Left forelimb (tissue), 1 donor: ENCODE measurements around the gene NRXN2.
"Not testable (repeated sequence)": the region's sequence is repeated elsewhere in the genome, so short reads cannot be mapped to it uniquely, and the experiment has no call there.

ENCODE experiments used
- DNase-seq: peaks from one replicate; pipeline ENCODE4 v3.0.0-alpha.2; 2018; ENCODE audit warnings: low spot score

NRXN2 gene

GRCh38 chr11:64605244-64605560, 117.8 kb downstream of the NRXN2 start:
- no peak for DNase-seq

GRCh38 chr11:64604458-64605243, 118.3 kb downstream of the NRXN2 start:
- no peak for DNase-seq

GRCh38 chr11:64603411-64604110, 119.4 kb downstream of the NRXN2 start:
- no peak for DNase-seq

GRCh38 chr11:64602466-64603070, 120.4 kb downstream of the NRXN2 start:
- DNase-seq, result no peak

- DNase-seq, result no peak
Observed at GRCh38 chr11:64601605-64602465, 121.2 kb downstream of the NRXN2 start.

- no peak for DNase-seq
Observed at GRCh38 chr11:64600281-64600992, 122.6 kb downstream of the NRXN2 start.

- DNase-seq, result no peak
Observed at GRCh38 chr11:64599698-64600211, 123.2 kb downstream of the NRXN2 start.

GRCh38 chr11:64598797-64599697, 124.0 kb downstream of the NRXN2 start:
- no peak for DNase-seq

- no peak for DNase-seq
Observed at GRCh38 chr11:64598106-64598796, 124.7 kb downstream of the NRXN2 start.

- DNase-seq, result no peak
Observed at GRCh38 chr11:64597671-64598101, 125.3 kb downstream of the NRXN2 start.

GRCh38 chr11:64595922-64596321, 127.1 kb downstream of the NRXN2 start:
- not testable (repeated sequence) for DNase-seq

- DNase-seq, result no peak
Observed at GRCh38 chr11:64594159-64594939, 128.6 kb downstream of the NRXN2 start.

GRCh38 chr11:64593156-64594105, 129.6 kb downstream of the NRXN2 start:
- no peak for DNase-seq

- no peak for DNase-seq
Observed at GRCh38 chr11:64592656-64593055, 130.3 kb downstream of the NRXN2 start.

- DNase-seq, result no peak
Observed at GRCh38 chr11:64592234-64592615, 130.8 kb downstream of the NRXN2 start.

GRCh38 chr11:64591257-64592233, 131.5 kb downstream of the NRXN2 start:
- DNase-seq, result no peak
